Heart left ventricle (tissue), 16 donors: ENCODE measurements around the gene ANXA6. TPM values are rescaled to one million over a fixed set of nuclear protein-coding genes. Genes with fewer than 3 reads are reported as not detected.

Source experiments
- ATAC-seq, 4 donors: fragments of 200-7000 bp; cut with Tn5 transposase; one replicate each; pipeline ENCODE4 v1.9.1; 2020 to 2022; ENCODE audit warnings: moderate library complexity in 4 of 4, mild to moderate bottlenecking in 3 of 4, moderate number of reproducible peaks in 1 of 4
- DNase-seq, 5 donors: peaks; one replicate each; pipeline ENCODE4 v3.0.0-alpha.2; 2020
- H3K27ac ChIP-seq, 12 donors: fragments of 200-600 bp; sonication (generic) in 4 of 12; one replicate each; pipeline versions ENCODE4 v1.5.0 to v1.8.0; 2016 to 2022; ENCODE audit warnings: mild to moderate bottlenecking in 2 of 12
- H3K27me3 ChIP-seq, 9 donors: fragments of 200-600 bp; sonication (generic) in 2 of 9; one replicate each; pipeline versions ENCODE4 v1.5.1 to v1.8.0; 2016 to 2022; ENCODE audit warnings: mild to moderate bottlenecking in 3 of 9
- H3K36me3 ChIP-seq, 9 donors: fragments of 200-600 bp; sonication (generic) in 2 of 9; one replicate each; pipeline versions ENCODE4 v1.5.0 to v1.8.0; 2018 to 2022; ENCODE audit warnings: mild to moderate bottlenecking in 2 of 9
- H3K4me1 ChIP-seq, 12 donors: fragments of 200-600 bp; sonication (generic) in 4 of 12; one replicate each; pipeline versions ENCODE4 v1.5.0 to v1.8.0; 2016 to 2022; ENCODE audit warnings: mild to moderate bottlenecking in 3 of 12
- H3K4me3 ChIP-seq, 12 donors: fragments of 200-600 bp; sonication (generic) in 4 of 12; one replicate each; pipeline versions ENCODE4 v1.5.0 to v1.8.0; 2017 to 2022; ENCODE audit warnings: mild to moderate bottlenecking in 9 of 12, moderate library complexity in 4 of 12
- H3K9me3 ChIP-seq, 12 donors: fragments of 200-600 bp; sonication (generic) in 4 of 12; one replicate each; pipeline versions ENCODE4 v1.5.0 to v1.8.0; 2016 to 2022; ENCODE audit warnings: mild to moderate bottlenecking in 1 of 12
- POLR2A ChIP-seq, 2 donors: fragments of 450-650 bp; IDR thresholded peaks; one replicate each; pipeline ENCODE4 v1.6.1; 2017; ENCODE audit warnings: antibody characterized with exemption in 2 of 2, mild to moderate bottlenecking in 2 of 2, moderate library complexity in 2 of 2
- WGBS, 4 donors: extraction: QIAGEN DNeasy Blood & Tissue Kit in 2 of 4; methylation state at CpG; one replicate each; pipeline versions ENCODE4 v1.1.5 to v1.1.7; 2013 to 2018; 5-methylcytosine and 5-hydroxymethylcytosine counted together
- intact Hi-C, 10 donors: fragments of 100-400 bp; cut with DNase I; formaldehyde crosslinking; loops; one replicate each; pipeline versions ENCODE4 v1.11.1 to v1.14.2; 2022
- polyA plus RNA-seq, 2 donors: library from polyadenylated mRNA; stranded (reverse); fragments of 200-250 nt; gene quantifications; one replicate each; pipeline ENCODE4 v1.2.3, GENCODE V29; 2013
- total RNA-seq, 9 donors: library from RNA; depleted of rRNA in 2 of 9; stranded (reverse); fragments of >200 nt in 2 of 9; fragmentation: NEBNext Ultra II Directional in 3 of 9; extraction: Animal tissue kit (Norgen Biotek cat#: 25700) in 3 of 9; gene quantifications; one replicate each; pipeline versions ENCODE4 v1.1.0 to v1.2.4, GENCODE V29; 2016 to 2023
- TF ChIP-seq, protein P1 (sequence below), 12 donors: fragments of 200-600 bp; sonication (generic) in 4 of 12; IDR thresholded peaks; one replicate each; pipeline versions ENCODE4 v1.5.0 to v1.8.0; 2018 to 2022; ENCODE audit warnings: antibody characterized with exemption in 12 of 12, mild to moderate bottlenecking in 5 of 12
- donor health status: ischemic (EF 13 %, LVEDD 7.1; RV severe dilation, severe dysfunction).
- donor health status: healthy with polysubstance abuse.
- donor health status: DM: no; HTN: yes; CAD: no.
- donor health status: DM: no; HTN: no; CAD: no.
- donor health status: ischemic (EF 25% LVEDD 6.9; RV normal size, moderate dysfunction).
- donor health status: ischemic (EF 25% LVEDD 5.7; RV mildly dilated, moderate dysfunction).
- donor health status: healthy.
- donor health status: DM: yes; HTN: yes; CAD: no.
- donor health status: ischemic (EF 35%, LVEDD 5.7; RV mildly dilated, moderate dysfunction).
- donor health status: nonischemic (EF 11% LVEDD 7.7; RV severe dilation, severe dysfunction).
- donor health status: DM: yes; HTN: yes; CAD: no.
- donor health status: PGD.
- donor health status: ischemic (EF 29% LVEDD 5.4; RV normal size, mild dysfunction).
- donor health status: nonischemic (EF 23%, LVEDD 6.1; RV moderate dilation, normal function).

Gene ANXA6
- total and polyA plus RNA-seq, 11 donors, result 171 to 287 (median 202) TPM

DNA sequence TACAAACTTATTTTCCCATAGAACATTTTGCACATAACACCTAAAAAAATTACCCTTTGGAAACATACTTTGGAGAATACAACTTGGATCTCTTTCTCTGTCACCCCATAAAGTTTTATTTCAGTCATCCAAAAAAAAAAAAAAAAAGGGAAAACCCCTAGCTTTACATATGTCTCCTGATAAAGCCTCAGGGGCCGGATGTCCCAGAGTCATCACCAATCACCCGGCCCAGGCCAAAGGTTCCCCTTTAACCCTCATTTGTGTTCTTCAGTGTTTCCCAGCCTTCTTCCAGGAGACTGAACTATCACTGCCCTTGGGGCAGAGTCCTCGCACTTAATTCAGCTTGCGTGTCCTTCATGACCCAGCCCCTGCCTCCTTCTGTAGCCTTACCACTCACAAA is 28.8 kb downstream of the ANXA6 start:
- no peaks in the 10 kb centered on the region for H3K27me3 ChIP-seq
- no peak overlapping the region for H3K4me3 ChIP-seq
- no peak for ATAC-seq
- peak overlapping the region in 2 of 12 donors; percentile 11 to 45 for H3K27ac ChIP-seq
- no peak for DNase-seq
- H3K4me1 ChIP-seq, result peaks cover 0 to 47% (median 9%) of the 10 kb centered on the region in 12 donors
- intact Hi-C loops, result loop anchor here in 4 of 10 donors (5.0 kb wide), 2 partner anchors 108 to 113 kb away; no protein-coding TSS in a partner anchor
- TF ChIP-seq, protein P1, sequence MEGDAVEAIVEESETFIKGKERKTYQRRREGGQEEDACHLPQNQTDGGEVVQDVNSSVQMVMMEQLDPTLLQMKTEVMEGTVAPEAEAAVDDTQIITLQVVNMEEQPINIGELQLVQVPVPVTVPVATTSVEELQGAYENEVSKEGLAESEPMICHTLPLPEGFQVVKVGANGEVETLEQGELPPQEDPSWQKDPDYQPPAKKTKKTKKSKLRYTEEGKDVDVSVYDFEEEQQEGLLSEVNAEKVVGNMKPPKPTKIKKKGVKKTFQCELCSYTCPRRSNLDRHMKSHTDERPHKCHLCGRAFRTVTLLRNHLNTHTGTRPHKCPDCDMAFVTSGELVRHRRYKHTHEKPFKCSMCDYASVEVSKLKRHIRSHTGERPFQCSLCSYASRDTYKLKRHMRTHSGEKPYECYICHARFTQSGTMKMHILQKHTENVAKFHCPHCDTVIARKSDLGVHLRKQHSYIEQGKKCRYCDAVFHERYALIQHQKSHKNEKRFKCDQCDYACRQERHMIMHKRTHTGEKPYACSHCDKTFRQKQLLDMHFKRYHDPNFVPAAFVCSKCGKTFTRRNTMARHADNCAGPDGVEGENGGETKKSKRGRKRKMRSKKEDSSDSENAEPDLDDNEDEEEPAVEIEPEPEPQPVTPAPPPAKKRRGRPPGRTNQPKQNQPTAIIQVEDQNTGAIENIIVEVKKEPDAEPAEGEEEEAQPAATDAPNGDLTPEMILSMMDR (IDR thresholded peaks at IDR 0.05), result no peak
- TF ChIP-seq POLR2A (IDR thresholded peaks at IDR 0.05), result no peak
- H3K36me3 ChIP-seq, result peaks cover 2 to 98% (median 92%) of the 10 kb centered on the region in 9 donors
- 62 to 75% (median 66%) methylated on average over 4 of the region's 4 CpGs for WGBS, 4 donors
- H3K9me3 ChIP-seq, result no peaks in the 10 kb centered on the region

DNA sequence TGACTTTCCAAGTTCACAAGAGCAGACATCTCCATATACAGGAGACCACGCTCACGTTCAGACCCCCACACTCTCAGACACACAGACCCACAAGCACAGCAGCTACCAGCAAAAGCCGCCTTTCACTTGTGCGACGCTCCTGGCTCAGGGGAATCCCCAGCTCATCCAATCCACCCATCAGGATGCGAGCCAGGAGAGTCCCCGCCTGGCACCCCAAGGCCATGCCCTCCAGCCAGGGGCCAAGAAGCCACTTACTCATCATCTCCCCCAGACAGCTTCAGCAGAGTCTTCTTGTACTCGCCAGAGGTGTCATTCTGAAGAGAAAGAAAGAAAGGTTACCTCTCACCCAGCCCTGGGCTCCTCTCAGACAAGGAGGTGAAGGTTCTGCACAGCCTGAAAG is 29.7 kb downstream of the ANXA6 start:
- ATAC-seq (no peak), DNase-seq (no peak)
- H3K27me3 ChIP-seq, result no peaks in the 10 kb centered on the region
- WGBS, 4 donors, result 84 to 91% (median 88%) methylated on average over 8 of the region's 8 CpGs
- intact Hi-C loops, result loop anchor here in 7 of 10 donors (2.0 to 5.0 kb wide), 5 partner anchors 37 to 114 kb away; no protein-coding TSS in a partner anchor
- H3K4me3 ChIP-seq, result no peak overlapping the region
- H3K36me3 ChIP-seq, result peaks cover 2 to 98% (median 92%) of the 10 kb centered on the region in 9 donors
- TF ChIP-seq, protein P1 (IDR thresholded peaks at IDR 0.05), result no peak
- no peak for TF ChIP-seq POLR2A (IDR thresholded peaks at IDR 0.05)
- no peak overlapping the region for H3K27ac ChIP-seq
- no peaks in the 10 kb centered on the region for H3K9me3 ChIP-seq
- H3K4me1 ChIP-seq, result peaks cover 0 to 43% (median 15%) of the 10 kb centered on the region in 12 donors

DNA sequence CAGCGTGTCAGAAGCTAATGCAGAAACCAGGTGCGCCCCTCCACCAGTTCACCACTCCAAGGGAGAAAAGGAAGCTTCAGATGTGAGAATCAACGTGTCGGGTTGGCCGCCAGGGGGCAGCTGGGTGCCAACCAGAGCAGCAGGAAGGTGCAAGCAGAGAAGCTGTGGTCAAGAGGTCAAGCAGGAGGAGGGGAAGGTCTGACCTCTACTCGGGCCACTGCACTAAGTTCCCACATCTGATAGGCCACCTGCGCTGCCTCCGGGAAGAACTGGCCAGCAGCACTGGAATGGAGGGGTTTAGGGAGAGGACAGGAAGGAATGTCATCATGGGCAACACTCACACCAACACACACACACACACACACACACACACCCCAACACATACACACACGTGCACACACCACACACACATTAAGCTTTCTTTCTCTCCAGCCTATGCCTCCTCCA is 31.4 kb downstream of the ANXA6 start:
- ATAC-seq (peak; percentile 30 to 62 (median 56)), DNase-seq (peak; percentile 73 to 87 (median 78))
- 14 to 19% (median 16%) methylated on average over 9 of the region's 9 CpGs for WGBS, 4 donors
- Histone ChIP-seq H3K27me3 (no peaks in the 10 kb centered on the region), H3K4me3 (no peak overlapping the region), H3K4me1 (peaks cover 0 to 29% (median 15%) of the 10 kb centered on the region in 12 donors), H3K36me3 (peaks cover 2 to 98% (median 92%) of the 10 kb centered on the region in 9 donors), H3K9me3 (no peaks in the 10 kb centered on the region), H3K27ac (peak overlapping the region in 1 of 12 donors; percentile 42)
- intact Hi-C loops, result loop anchor here (1.0 to 5.0 kb wide), 7 partner anchors 38 to 116 kb away; no protein-coding TSS in a partner anchor
- no peak for TF ChIP-seq POLR2A (IDR thresholded peaks at IDR 0.05)
- TF ChIP-seq, protein P1 (IDR thresholded peaks at IDR 0.05), result peak; percentile 70 to 86 (median 78)

DNA sequence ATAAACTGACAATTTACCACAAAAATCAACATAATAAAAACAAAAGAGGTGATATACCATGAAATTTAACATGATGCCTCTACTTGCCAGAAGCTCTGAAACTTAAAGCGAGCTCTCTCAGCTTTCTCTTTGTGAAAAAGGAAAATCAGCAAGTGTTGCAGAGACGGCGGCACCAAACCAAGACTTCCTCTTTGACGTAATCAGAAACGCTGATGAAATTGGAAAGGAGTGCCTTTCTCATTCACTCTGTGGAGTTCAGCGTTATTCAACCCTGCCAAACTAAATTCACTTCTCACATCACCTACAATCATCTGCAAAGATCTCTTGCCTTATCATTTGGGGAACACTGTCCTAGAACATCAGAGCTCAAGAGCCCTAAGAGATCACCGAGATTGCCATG is 32.2 kb downstream of the ANXA6 start:
- DNase-seq (no peak), ATAC-seq (no peak)
- Histone ChIP-seq H3K27ac (peak overlapping the region in 3 of 12 donors; percentile 15 to 70 (median 42)), H3K27me3 (no peaks in the 10 kb centered on the region), H3K4me1 (peaks cover 0 to 29% (median 15%) of the 10 kb centered on the region in 12 donors), H3K9me3 (no peaks in the 10 kb centered on the region), H3K36me3 (peaks cover 2 to 98% (median 92%) of the 10 kb centered on the region in 9 donors), H3K4me3 (no peak overlapping the region)
- TF ChIP-seq, protein P1 (IDR thresholded peaks at IDR 0.05), result no peak
- TF ChIP-seq POLR2A (IDR thresholded peaks at IDR 0.05), result no peak
- WGBS, 4 donors, result 77 to 82% (median 79%) methylated on average over 7 of the region's 7 CpGs
- intact Hi-C loops, result loop anchor here in 5 of 10 donors (1.0 to 5.0 kb wide), 4 partner anchors 39 to 117 kb away; no protein-coding TSS in a partner anchor
